Iris pigment epithelial cell (primary cell): ENCODE data around the gene IFIT5.
A peak's percentile ranks its signal among the peaks of the same experiment; 100 is the strongest.
"Not testable (repeated sequence)": the region's sequence is repeated elsewhere in the genome, so short reads cannot be mapped to it uniquely, and the experiment has no call there.

Experiments used
- DNase-seq: peaks from one replicate; pipeline ENCODE4 v3.0.0-alpha.2; 2011; ENCODE audit warnings: low read depth

IFIT5 gene

DNA sequence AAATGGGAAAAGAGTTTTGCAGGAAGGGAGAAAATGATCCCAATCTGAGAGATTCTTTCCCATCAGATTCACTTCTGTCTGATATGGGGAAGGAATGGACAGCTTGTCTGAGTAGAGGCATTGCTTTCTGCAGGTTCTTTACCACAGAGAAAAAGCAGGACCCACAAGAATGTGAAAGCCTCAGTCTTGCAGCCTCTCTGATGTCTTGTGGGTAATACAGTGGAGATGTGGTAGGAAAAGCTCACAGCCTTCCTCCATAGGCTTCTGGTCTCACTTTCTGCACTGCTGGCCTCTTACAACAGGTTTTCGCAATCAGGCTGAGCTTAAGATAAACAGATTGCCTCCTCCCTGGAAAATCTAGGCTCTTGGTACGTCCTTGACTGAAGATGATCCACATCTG is 21.4 kb upstream of the IFIT5 start:
- DNase-seq, result peak; percentile 96

DNA sequence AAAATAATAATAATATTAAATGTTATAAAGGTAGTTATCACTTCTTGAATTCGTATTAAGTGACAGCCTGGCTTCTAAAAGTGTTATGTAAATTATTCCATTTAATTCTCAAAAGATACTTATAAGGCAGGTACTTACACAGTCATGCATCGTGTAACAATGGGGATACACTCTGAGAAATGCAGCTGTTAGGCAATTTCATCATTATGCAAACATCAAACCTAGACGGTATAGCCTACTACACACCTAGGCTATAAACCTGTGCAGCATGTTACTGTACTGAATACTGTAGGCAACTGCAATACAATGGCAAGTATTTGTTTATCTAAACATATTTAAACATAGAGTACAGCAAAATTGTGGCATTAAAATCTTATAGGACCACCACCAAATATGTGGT is 20.5 kb upstream of the IFIT5 start:
- no peak for DNase-seq

DNA sequence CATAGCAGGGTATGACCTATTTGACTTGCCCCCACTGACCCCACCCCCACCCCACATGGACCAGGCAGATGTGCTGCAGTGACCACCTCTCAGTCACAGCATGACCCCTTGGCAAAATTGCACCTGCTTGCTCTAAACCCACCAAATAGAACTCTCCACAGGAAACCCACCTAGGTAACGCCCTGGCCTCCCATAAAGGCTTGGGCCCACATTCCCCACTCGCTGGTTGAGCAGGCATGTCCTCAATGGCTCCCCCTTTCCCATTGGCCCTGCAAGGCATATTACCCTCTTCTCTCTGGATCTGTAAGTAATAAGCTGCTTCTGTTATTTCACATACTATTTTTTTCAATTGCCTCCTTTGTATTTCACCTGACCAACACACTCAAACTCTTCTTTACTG is 19.2 kb upstream of the IFIT5 start:
- no peak for DNase-seq

DNA sequence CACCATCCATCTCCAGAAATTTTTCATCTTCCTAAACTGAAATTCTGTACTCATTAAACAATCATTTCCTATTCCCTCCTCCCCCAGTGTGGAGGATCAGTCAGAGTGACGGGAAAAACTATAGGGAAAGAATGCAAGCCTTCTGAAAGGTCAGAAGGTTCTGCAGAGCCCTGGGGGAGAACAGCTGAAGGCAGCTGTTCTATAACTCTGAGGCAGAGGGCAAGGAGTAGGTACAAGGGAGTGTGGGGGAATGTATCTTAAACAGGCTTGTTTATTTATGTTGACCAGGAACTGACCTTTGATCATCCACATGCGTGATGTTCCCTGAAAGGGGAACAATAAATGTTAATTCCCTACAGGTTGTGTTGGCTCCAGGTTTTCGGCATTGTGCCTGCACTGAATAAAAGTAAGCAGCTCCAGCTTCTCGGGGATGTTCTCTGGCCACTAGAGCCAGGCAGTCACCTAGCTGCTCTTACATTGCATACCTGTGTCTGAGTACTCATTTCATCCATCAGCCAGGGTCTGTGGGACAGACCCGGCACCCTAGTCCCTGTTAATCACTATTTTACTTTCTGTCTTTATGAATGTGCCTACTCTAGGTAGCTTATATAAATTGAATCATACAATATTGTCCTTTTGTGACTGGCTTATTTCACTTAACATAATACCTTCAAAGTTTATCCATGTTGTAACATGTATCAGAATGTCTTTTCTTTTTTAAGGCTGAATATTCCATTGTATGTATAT is 16.2 kb upstream of the IFIT5 start:
- DNase-seq, result no peak

DNA sequence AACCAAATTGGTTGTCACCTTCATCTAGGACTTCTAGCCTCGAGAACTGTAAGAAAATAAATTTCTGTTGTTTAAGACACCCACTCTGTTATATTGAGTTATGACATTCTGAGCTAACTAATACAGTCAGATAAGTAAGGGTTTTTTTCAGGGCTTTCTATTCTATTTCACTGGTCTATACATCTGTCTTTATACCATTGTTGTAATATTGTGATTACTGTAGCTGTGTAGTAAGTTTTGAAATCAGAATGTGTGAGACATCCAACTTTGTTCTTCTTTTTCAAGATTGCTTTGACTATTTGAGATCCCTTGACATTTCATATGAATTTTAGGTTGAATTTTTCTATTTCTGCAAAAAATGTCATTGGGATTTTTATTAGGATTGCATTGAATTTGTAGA is 14.4 kb upstream of the IFIT5 start:
- DNase-seq, result no peak

DNA sequence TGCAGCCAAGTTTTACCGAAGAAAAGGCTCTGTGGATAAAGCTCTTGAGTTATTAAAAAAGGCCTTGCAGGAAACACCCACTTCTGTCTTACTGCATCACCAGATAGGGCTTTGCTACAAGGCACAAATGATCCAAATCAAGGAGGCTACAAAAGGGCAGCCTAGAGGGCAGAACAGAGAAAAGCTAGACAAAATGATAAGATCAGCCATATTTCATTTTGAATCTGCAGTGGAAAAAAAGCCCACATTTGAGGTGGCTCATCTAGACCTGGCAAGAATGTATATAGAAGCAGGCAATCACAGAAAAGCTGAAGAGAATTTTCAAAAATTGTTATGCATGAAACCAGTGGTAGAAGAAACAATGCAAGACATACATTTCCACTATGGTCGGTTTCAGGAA is 11.3 kb upstream of the IFIT5 start:
- no peak for DNase-seq

DNA sequence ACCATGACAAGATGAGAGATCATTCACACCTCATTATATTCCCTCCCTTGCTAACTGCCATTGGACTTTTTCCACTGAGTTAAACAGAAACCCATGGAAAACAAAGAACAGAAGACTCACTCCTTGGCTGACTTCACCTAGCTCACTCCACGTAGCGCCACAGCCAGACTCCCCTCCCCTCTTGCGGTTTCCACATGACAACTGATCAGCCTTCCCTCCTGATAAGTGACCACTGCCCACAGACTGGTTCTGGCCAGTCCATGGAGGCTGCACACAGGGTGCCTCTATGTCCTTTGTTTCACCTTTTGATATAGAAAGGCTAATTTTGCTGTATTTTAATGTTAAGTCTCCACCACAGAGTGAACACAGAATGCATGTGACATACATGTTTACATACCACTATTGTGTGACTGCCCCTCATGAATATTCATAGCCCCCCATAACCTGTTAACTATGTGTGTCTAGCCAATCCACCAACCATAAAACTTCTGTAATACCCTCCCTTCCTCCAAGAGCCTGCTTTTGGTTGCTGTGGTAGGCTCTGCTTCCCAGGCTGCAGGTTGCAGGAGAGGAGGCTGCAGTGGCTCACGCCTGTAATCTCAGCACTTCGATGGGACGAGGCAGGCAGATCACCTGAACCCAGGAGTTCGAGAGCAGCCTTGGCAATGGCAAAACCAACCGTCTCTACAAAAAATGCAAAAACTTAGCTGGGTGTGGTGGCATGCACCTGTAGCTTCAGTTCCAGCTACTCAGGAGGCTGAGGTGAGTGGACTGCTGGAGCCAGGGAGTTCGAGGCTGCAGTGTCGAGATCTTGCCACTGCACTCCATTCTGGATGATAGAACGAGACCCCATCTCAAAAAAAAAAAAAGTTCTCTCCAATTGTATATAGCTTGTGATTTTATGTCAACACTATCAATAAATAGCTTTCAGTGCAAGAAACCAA is 10.0 kb upstream of the IFIT5 start:
- DNase-seq, result no peak

DNA sequence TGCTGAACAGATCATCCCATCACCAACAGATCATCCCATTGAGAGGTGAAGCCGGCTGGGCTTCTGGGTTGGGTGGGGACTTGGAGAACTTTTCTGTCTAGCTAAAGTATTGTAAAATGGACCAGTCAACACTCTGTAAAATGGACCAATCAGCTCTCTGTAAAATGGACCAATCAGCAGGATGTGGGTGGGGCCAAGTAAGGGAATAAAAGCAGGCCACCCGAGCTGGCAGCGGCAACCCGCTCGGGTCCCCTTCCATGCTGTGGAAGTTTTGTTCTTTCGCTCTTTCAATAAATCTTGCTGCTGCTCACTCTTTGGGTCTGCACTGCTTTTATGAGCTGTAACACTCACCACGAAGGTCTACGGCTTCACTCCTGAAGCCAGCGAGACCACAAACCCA is 8.2 kb upstream of the IFIT5 start:
- not testable (repeated sequence) for DNase-seq

DNA sequence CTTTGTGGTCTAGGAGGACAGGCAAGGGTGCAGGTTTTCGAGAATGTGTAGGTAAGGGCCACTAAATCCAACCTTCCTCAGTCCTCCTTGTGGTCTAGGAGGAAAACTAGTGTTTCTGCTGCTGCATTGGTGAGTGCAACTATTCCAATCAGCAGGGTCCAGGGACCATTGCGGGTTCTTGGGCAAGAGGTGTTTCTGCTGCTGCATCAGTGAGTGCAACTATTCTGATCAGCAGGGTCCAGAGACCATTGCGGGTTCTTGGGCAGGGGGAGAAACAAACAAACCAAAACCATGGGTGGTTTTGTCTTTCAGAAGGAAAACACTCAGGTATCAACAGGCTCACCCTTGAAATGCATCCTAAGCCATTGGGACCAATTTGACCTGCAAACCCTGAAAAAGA is 6.6 kb upstream of the IFIT5 start:
- not testable (repeated sequence) for DNase-seq

DNA sequence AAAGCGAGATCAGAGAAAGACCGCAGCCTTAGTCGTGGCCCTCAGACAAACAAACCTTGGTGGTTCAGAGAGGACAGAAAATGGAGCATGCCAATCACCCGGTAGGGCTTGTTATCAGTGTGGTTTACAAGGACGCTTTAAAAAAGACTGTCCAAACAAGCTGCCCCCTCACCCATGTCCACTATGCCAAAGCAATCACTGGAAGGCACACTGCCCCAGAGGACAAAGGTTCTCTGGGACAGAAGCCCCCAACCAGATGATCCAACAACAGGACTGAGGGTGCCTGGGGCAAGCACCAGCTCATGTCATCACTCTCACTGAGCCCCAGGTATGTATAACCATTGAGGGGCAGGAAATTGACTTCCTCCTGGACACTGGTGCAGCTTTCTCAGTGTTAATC is 5.1 kb upstream of the IFIT5 start:
- not testable (repeated sequence) for DNase-seq

DNA sequence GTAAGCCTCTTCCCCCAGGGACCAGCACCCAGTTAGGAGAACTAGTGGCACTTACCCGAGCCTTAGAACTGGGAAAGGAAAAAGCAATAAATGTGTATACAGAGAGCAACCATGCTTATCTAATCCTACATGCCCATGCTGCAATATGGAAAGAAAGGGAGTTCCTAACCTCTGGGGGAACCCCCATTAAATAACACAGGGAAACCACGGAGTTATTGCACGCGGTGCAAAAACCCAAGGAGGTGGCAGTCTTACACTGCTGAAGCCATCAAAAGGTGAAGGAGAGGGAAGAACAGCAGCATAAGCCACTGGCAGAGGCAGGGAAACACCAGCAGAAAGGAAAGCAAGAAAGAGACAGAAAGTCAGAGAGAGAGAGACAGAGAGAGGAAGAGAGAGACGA is 3.8 kb upstream of the IFIT5 start:
- not testable (repeated sequence) for DNase-seq

DNA sequence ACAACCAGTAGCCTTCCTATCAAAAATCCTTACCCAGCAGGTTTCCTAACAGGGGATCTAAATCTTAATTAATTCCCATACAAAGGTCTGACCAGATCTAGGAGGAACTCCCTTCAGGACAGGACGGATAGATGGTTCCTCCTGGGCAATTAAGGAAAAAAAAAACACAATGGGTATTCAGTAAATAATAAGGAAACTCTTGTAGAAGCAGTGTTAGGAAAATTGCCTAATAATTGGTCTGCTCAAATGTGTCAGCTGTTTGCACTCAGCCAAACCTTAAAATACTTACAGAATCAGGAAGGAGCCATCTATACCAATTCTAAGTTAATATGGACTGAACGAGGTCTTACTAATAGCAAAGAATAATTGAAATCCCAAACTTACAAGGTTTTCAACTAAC is 3.2 kb upstream of the IFIT5 start:
- not testable (repeated sequence) for DNase-seq

DNA sequence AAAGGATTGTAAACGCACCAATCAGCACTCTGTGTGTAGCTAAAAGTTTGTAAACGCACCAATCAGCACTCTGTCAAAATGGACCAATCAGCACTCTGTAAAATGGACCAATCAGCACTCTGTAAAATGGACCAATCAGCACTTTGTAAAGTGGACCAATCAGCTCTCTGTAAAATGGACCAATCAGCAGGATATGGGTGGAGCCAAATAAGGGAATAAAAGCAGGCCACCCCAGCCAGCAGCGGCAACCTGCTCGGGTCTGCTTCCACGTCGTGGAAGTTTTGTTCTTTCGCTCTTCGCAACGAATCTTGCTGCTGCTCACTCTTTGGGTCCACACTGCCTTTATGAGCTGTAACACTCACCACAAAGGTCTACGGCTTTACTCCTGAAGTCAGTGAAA is 2.1 kb upstream of the IFIT5 start:
- DNase-seq, result not testable (repeated sequence)

DNA sequence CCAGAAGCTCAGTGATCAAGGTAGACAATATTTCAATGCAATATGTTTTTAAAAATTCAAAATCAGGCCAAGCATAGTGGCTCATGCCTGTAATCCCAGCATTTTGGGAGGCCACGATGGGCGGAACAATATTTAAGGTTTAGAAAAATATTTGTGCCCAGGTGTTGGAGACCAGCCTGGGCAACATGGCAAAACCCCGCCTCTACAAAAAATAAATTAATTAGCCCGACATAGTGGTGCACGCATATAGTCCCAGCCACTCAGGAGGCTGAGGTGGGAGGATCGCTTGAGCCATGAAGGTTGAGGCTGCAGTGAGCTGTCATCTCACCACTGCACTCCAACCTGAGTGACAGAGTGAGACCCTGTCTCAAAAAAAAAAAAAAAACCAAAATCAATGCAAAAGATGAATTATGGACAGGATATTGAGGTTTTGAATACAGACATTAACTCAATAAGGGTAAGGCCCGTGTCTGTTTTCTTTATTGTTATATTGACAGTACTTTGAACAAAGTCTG is 913 bp upstream of the IFIT5 start:
- DNase-seq, result no peak

DNA sequence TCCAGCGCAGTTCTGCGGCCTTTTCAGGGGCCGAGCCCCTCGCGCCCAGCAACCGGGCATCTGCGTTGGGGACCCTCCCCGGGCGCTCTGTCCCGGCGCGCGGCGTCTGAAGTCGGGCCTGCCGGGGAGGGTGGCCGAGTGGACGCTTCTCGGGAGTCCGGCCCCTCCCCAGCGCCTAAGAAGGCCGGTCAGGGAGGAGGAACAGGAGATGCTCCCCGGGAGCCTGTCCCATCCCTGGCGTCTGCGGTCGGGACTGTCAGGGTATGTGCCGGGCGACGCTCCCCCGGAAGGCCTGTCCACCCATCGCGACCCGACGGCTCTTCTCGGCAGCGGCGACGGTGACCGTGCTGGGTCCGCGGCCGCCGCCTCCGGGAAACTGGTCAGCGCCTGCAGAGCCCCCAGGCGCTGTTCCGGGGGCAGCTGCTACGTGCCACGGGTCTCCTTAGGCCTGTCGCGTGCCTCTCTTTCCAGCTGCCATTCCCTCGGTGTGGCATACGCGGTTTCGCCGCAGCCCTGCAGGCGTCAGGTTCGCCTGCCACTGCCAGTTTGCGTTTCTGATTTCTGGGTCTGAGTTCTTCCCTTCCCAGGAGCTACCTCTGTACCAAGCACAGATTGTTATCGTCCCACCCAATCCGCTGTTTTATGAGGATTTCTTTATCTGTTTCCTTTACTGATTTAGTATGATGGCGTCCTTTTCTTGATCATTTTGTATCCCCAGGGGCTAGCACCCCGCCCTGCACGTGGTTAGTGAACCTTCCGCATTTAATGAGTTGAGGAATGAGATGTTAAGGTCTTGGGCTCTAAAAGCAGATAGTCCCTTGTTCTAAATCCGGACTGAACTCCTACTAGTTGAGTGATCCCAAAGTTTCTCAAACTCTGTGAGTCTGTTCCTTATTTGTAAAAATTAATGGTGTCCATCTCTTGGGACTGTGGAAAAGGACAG is 782 bp downstream of the IFIT5 start:
- DNase-seq, result peak; percentile 36

DNA sequence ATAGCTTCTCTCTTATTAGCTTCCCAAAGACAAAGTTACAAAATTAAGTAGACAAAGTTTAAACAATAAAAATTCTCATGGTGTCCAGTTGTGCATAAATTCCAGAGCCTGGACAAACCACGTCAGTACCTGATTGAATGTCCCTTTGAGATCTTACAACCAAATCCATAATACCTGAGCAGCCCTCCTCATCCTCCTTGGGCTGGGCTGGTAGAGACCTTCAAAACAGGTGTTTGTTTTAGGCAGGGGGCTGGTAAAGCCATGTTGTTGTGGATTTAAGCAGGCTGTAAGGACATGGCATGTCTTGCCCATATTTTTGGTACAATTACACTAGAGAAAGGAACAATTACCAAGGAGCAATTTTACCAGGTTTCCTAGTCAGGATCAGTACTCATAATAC is 2.1 kb downstream of the IFIT5 start:
- DNase-seq, result no peak

DNA sequence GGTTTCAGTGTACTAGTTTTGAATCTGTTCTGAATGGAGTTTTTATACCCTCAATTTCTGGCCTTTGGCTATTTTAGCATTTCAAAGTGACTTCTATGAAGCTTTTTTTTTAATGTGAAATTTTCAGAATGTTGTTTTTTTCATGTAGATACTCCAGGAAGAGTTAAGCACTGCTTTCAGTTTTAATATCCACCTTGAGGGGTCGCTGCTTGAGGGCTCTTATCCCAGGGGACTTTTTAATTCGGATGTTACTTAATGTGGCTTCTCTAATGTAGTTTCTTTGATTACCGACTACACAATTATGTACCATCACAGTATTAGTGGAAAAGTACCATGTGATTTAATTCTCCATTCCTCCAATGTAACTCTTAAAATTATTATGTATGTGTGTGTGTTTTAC is 5.2 kb downstream of the IFIT5 start:
- DNase-seq, result peak; percentile 47

DNA sequence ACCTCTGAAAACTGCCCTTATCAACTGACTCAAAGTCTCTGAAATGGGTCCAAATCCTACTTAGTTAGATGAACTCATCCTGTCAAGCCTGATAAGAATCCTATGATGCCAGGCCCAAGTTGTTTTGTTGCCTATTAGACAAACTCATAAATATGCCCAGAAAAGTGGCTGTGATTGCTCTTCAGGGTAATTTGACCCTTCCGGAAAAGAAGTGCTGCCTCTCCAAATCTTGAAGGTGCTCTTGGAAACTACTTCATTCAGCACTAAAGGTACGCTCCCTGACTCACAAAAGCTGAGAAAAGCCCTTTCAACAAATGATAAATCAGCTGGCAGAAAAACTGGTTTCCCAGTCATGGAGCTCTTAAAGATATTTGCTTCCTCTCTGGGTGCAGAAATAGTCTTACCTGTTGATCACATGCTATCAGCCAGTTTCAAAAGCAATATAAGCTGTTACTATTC is 6.7 kb downstream of the IFIT5 start:
- DNase-seq, result no peak

DNA sequence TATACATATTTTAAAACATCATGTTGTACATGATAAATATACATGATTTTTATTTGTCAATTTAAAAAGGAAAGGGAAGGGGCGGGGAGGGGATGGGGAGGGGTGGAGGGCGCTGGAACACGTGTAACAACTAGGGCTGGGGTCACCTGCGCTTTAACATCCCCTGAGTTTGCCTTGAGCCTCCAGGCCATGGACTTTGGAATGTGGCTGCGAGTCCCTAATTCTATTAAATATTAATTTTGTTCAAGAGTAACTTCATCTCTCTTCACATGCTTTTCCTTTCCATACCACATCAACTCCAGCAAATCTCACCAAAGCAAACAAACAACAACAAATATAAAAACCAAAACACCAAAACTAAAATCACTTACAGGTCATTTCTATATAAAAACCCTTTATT is 10.6 kb downstream of the IFIT5 start:
- DNase-seq, result no peak

DNA sequence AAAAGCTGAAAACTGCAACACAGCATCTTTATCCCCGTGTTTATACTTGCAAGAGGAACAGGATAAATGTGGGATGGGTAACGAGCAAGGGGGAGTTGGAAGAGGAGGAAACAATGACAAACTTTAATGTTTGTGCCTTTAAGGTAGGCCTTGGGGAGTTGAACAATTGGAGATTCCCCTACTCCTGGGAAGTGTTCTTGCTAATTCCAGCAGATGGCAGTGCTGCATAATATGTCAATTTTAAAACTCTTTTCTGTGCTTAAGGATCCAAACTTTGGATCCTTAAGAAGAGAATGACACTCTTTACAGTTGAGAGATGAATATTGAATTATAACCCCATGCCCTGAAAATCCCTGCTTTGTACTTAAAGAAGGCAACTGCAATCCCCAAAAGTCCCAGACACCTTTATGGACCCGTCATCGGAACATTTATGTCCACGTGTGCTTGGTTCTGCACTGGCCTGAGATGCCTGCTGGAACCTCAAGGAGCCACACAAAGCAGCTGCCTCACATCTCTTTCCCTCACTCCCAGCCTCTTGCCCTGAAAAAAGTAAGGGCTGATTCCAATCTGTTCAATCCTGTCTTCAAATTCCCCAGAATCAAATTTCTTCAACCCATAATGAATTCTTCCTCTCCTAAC is 12.0 kb downstream of the IFIT5 start:
- DNase-seq, result peak; percentile 76

DNA sequence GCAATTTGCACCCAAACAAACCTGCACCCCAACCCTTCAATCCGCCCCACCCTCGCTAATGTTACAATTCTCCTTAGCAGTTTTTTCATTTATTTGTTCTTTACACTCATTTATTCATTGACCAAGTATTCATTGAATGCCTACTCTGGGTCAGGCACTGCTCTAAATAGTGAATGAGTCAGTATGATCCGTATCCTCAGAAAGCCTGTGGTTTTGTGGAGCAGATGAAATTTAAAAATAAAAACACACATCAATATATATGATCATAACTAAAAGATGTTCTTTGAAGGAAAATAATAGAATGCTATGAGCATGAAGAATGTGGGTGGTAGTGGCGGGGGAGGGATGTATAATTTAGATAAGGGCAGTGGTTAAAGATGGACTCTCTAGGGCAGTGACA is 13.3 kb downstream of the IFIT5 start:
- DNase-seq, result peak; percentile 91
